ENCODE measurements around the gene NLRP10.

- TF ChIP-seq CTCF (IDR thresholded peaks at IDR 0.05) (no peak), POLR2A (IDR thresholded peaks at IDR 0.05) (no peak)
Observed at GRCh38 chr11:7983832-7984590, 18.8 kb upstream of the NLRP10 start.
